Activated naive CD8-positive, alpha-beta T cell treated with anti-CD3 and anti-CD28 coated beads, Interleukin-2, amount 10 ng/mL, durations not matched to agents 7 days and 5 days (primary cell): ENCODE measurements around the gene APC2. TPM values are rescaled to one million over a fixed set of nuclear protein-coding genes. Genes with fewer than 3 reads are reported as not detected.

Source experiments
- ATAC-seq: fragments of 150-1000 bp; cut with Tn5 transposase; one replicate; pipeline ENCODE4 v1.10.0; 2021; ENCODE audit warnings: low read depth, moderate library complexity
- POLR2A ChIA-PET: fragments of 350-600 bp; sonication (Branson Sonifier 250); formaldehyde crosslinking; loops from one replicate; lab custom pipeline; 2021; ENCODE audit warnings: antibody characterized with exemption; lab: Charles Lee
- DNase-seq: peaks from one replicate; pipeline ENCODE4 v3.0.0; 2021
- H3K27ac Mint-ChIP-seq: one replicate; pipeline ENCODE4 v1.8.0; 2022; ENCODE audit warnings: mild to moderate bottlenecking, mixed read lengths
- H3K27me3 Mint-ChIP-seq: one replicate; pipeline ENCODE4 v1.8.0; 2022; ENCODE audit warnings: mild to moderate bottlenecking, moderate library complexity, mixed read lengths
- H3K36me3 Mint-ChIP-seq: one replicate; pipeline ENCODE4 v1.8.0; 2021; ENCODE audit warnings: mild to moderate bottlenecking, mixed read lengths
- H3K4me1 Mint-ChIP-seq: one replicate; pipeline ENCODE4 v1.8.0; 2021; ENCODE audit warnings: mixed read lengths
- H3K4me3 Mint-ChIP-seq: one replicate; pipeline ENCODE4 v1.8.0; 2022; ENCODE audit warnings: mild to moderate bottlenecking, moderate library complexity, mixed read lengths
- H3K9me3 Mint-ChIP-seq: one replicate; pipeline ENCODE4 v1.8.0; 2021; ENCODE audit warnings: mixed read lengths
- total RNA-seq, 2 experiments: library from RNA; stranded (reverse); gene quantifications; one replicate each; pipeline ENCODE4 v1.2.3, GENCODE V29; 2021

The APC2 gene
- total RNA-seq, 2 experiments from 2014 or later: 0.06 to 0.11 TPM

DNA sequence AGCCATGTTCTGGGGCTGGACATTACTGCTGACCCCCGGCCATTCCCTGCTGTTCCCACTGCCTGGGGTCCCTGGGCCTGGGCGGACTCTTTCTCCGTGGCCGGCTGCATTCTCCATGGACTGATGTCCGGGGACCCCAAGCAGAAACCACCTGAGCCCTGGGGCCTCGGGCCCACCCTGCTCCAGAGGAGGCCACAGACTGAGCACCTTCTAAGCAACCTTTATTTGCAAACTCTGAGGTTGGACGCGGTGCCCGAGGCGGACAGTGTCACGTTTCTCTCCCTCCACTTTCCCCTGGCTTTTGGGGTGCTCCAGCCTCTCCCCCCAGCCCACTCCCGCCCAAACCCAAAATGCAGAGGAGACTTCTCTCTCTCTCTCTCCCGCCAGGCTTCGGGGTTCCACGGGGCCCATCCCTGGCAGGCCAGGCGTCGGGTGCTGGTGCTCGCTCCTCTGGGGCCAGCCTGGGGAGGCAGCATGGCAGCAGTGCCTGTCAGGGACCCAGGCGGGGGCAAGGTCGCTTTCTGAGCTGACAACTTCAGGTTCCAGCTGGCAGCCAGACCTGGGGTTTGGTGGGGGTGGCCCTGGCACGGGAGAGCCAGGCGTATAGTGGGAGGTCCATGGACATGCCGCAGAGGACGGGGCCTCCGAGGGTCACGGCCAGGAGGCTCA, 31.4 kb downstream of the APC2 start:
- no peaks in the 10 kb centered on the region for H3K9me3 Mint-ChIP-seq
- POLR2A ChIA-PET: no interaction called here
- peaks cover 8% of the 10 kb centered on the region for H3K4me1 Mint-ChIP-seq
- DNase-seq (no peak), ATAC-seq (no peak)
- H3K4me3 Mint-ChIP-seq: no peak overlapping the region
- no peaks in the 10 kb centered on the region for H3K27me3 Mint-ChIP-seq
- peaks cover 2% of the 10 kb centered on the region for H3K36me3 Mint-ChIP-seq
- H3K27ac Mint-ChIP-seq: no peak overlapping the region

DNA sequence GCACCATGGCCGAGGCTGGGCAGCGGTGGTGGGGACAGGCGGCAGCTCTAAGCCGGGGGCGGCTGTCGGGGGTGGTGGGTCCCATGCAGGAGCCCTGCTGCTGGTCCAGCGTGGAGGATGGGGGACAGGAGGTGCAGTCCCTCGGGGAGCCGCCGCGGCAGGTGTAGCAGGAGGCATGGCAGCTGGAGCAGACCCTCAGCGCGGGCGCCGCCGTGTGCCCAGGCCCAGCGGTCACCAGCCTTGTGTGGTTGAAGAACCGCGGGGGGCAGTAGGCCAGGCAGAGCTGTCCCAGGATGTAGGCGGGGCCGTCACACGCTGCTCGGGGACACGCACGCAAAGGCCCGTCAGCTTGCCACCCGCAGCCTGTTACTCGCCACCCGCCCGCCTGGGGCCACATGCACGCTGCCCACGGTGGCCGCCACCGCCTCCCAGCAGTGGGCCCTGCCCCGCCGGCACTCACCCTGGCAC, 32.0 kb downstream of the APC2 start:
- peaks cover 2% of the 10 kb centered on the region for H3K36me3 Mint-ChIP-seq
- POLR2A ChIA-PET: no interaction called here
- H3K4me1 Mint-ChIP-seq: peaks cover 8% of the 10 kb centered on the region
- H3K9me3 Mint-ChIP-seq: no peaks in the 10 kb centered on the region
- H3K4me3 Mint-ChIP-seq: no peak overlapping the region
- no peak for DNase-seq
- H3K27me3 Mint-ChIP-seq: no peaks in the 10 kb centered on the region
- no peak overlapping the region for H3K27ac Mint-ChIP-seq
- no peak for ATAC-seq

DNA sequence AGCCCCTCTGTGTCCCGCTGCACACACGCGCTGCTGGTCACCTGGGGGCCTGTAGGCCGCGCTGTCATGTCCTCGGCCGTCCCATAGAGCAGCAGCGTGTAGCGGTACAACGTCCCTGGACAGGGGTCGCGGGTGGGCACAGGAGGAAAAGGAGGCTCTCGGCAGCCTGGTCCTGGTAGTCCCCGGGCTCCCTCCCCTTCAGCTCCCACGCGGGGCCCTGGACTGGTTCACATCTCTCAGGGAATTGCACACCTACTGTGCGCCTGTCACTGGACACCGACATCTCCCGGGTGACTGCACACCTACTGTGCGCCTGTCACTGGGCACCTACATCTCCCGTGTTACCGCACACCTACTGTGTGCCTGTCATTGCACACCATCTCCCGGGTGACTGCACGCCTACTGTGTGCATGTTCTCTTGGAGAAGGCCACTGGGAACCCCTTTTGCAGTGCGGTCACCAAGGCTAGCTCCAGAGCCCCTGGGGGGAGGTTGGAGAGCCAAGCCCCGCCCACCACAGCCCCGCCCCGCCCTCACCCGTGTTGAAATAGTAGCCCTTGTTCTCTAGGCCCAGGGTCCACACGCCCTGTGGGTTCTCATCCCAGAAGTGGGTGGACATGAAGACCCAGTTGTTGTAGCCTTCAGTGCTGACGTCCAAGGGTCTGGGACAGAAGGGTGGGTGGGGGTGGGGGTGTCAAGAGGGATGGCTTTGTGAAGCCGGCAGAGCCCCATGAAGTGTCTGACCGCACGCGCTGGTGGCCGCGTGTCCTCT, 32.6 kb downstream of the APC2 start:
- Mint-ChIP-seq H3K4me1 (peaks cover 4% of the 10 kb centered on the region), H3K27me3 (no peaks in the 10 kb centered on the region), H3K27ac (no peak overlapping the region), H3K9me3 (no peaks in the 10 kb centered on the region), H3K36me3 (peaks cover 2% of the 10 kb centered on the region), H3K4me3 (no peak overlapping the region)
- POLR2A ChIA-PET: no interaction called here
- DNase-seq (no peak), ATAC-seq (no peak)

- no peaks in the 10 kb centered on the region for H3K27me3 Mint-ChIP-seq
- no peak for ATAC-seq
- no peaks in the 10 kb centered on the region for H3K9me3 Mint-ChIP-seq
- no peak overlapping the region for H3K4me3 Mint-ChIP-seq
- peaks cover 2% of the 10 kb centered on the region for H3K36me3 Mint-ChIP-seq
- POLR2A ChIA-PET: no interaction called here
- H3K4me1 Mint-ChIP-seq: peaks cover 4% of the 10 kb centered on the region
- no peak for DNase-seq
- no peak overlapping the region for H3K27ac Mint-ChIP-seq
These were observed 33.4 kb downstream of the APC2 start for GRCh38 chr19:1483131-1483978.

DNA sequence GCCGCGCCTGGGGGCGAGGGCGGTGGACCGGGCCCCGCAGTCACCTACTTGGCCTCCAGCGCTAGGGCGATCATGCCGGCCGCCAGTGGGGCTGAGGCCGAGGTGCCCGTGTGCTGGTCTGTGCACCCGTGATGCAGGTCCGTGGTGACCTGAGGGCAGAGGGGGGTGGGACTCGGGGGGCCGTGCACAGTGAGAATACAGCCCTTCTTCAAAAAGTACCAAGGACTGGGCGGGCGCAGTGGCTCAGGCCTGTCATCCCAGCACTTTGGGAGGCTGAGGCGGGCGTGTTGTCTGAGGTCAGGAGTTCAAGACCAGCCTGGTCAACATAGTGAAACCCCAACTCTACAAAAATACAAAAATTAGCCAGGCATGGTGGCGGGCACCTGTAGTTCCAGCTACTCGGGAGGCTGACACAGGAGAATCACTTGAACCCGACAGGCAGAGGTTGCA, 34.1 kb downstream of the APC2 start:
- no peaks in the 10 kb centered on the region for H3K9me3 Mint-ChIP-seq
- H3K27me3 Mint-ChIP-seq: no peaks in the 10 kb centered on the region
- peaks cover 3% of the 10 kb centered on the region for H3K4me1 Mint-ChIP-seq
- H3K36me3 Mint-ChIP-seq: peaks cover 1% of the 10 kb centered on the region
- ATAC-seq (no peak), DNase-seq (no peak)
- POLR2A ChIA-PET: no interaction called here
- no peak overlapping the region for H3K4me3 Mint-ChIP-seq
- no peak overlapping the region for H3K27ac Mint-ChIP-seq

- Mint-ChIP-seq H3K4me1 (peaks cover 11% of the 10 kb centered on the region), H3K27ac (peak overlapping the region; percentile 25), H3K36me3 (no peaks in the 10 kb centered on the region), H3K27me3 (peaks cover 7% of the 10 kb centered on the region), H3K9me3 (no peaks in the 10 kb centered on the region), H3K4me3 (no peak overlapping the region)
- DNase-seq: no peak
- POLR2A ChIA-PET: no interaction called here
- ATAC-seq: no peak
These were observed 37.0 kb downstream of the APC2 start for GRCh38 chr19:1486720-1487575.

GRCh38 chr19:1487576-1488281, 37.8 kb downstream of the APC2 start:
- no peak for ATAC-seq
- POLR2A ChIA-PET: no interaction called here

DNA sequence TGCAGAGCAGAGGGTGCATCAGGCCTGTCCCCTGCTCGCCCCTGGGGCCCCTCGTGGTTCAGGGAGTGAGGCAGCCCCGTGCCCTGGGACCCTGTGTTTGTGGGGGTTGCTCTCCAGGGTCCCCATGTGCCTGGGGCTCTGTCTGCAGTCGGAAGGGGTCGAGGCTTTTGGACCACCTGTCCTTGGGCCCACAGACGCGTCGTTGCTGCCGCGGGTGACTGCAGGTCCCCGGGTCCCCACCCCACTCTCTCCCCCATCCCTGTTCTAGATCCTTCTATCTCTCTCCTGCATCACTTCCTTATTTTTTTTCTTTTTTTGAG, 38.3 kb downstream of the APC2 start:
- ATAC-seq: no peak
- no peaks in the 10 kb centered on the region for H3K9me3 Mint-ChIP-seq
- peaks cover 11% of the 10 kb centered on the region for H3K4me1 Mint-ChIP-seq
- H3K4me3 Mint-ChIP-seq: no peak overlapping the region
- no peaks in the 10 kb centered on the region for H3K36me3 Mint-ChIP-seq
- DNase-seq: no peak
- POLR2A ChIA-PET: no interaction called here
- H3K27me3 Mint-ChIP-seq: peaks cover 14% of the 10 kb centered on the region
- no peak overlapping the region for H3K27ac Mint-ChIP-seq

More at GRCh38 chr19:1487576-1488281, 37.8 kb downstream of the APC2 start:
- no peak for DNase-seq
- Mint-ChIP-seq H3K4me1 (peaks cover 11% of the 10 kb centered on the region), H3K27ac (no peak overlapping the region), H3K9me3 (no peaks in the 10 kb centered on the region), H3K27me3 (peaks cover 14% of the 10 kb centered on the region), H3K4me3 (no peak overlapping the region), H3K36me3 (no peaks in the 10 kb centered on the region)

- Mint-ChIP-seq H3K4me3 (peak overlapping the region; percentile 77), H3K9me3 (no peaks in the 10 kb centered on the region), H3K27ac (peak overlapping the region; percentile 71), H3K36me3 (no peaks in the 10 kb centered on the region), H3K4me1 (peaks cover 11% of the 10 kb centered on the region), H3K27me3 (peaks cover 14% of the 10 kb centered on the region)
- no peak for ATAC-seq
- POLR2A ChIA-PET: interaction anchor here (1.5 kb wide), 1 partner anchor 18 kb away, joined by 5 read pairs; no protein-coding TSS in a partner anchor
- DNase-seq: no peak
These were observed 39.8 kb downstream of the APC2 start for GRCh38 chr19:1489463-1490310.

GRCh38 chr19:1490311-1491113, 40.6 kb downstream of the APC2 start, which contains the start of gene PCSK4:
Gene PCSK4 (minus strand): TSS chr19:1490350. CDS start chr19:1490346, 4 bp downstream.
- peaks cover 11% of the 10 kb centered on the region for H3K4me1 Mint-ChIP-seq
- ATAC-seq: peak; percentile 89
- no peaks in the 10 kb centered on the region for H3K36me3 Mint-ChIP-seq
- no peaks in the 10 kb centered on the region for H3K9me3 Mint-ChIP-seq
- peak; percentile 95 for DNase-seq
- POLR2A ChIA-PET: interaction anchor here (0.6 to 1.5 kb wide), 10 partner anchors 14 to 1784 kb away, joined by 3 to 9 read pairs (median 5); partner anchors contain the start of gene CIRBP
- H3K27ac Mint-ChIP-seq: peak within 1 kb of the TSS; percentile 71
- H3K4me3 Mint-ChIP-seq: peak within 1 kb of the TSS; percentile 77
- H3K27me3 Mint-ChIP-seq: peaks cover 14% of the 10 kb centered on the region
